T-cell (primary cell): ENCODE data around the gene ABCA13. TPM values are rescaled to one million over a fixed set of nuclear protein-coding genes. Genes with fewer than 3 reads are reported as not detected.

Source experiments
- ATAC-seq, 4 experiments: fragments of 200-7000 bp in 3 of 4; fragments of 150-1000 bp in 1 of 4; cut with Tn5 transposase; replicated peaks in 1 of 4; 1 replicate in 3 of 4; 2 replicates in 1 of 4; pipeline ENCODE4 v1.10.0; 2021; ENCODE audit warnings: moderate library complexity in 3 of 4, mild to moderate bottlenecking in 2 of 4, moderate number of reproducible peaks in 1 of 4
- CTCF ChIA-PET, 2 donors: fragments of 300-600 bp; sonication (Branson Sonifier 250); formaldehyde crosslinking; loops; one replicate each; lab custom pipeline; 2022; ENCODE audit warnings: antibody characterized with exemption in 2 of 2; lab: Charles Lee
- POLR2A ChIA-PET, 2 donors: fragments of 300-600 bp; sonication (Branson Sonifier 250); formaldehyde crosslinking; loops; one replicate each; lab custom pipeline; 2022; ENCODE audit warnings: antibody characterized with exemption in 2 of 2; lab: Charles Lee
- DNase-seq, 35 experiments: peaks; one replicate each; pipeline versions ENCODE4 v3.0.0 to v3.0.0-alpha.2; 2013 to 2023
- H3K27ac ChIP-seq: one replicate; pipeline ENCODE4 v1.5.1; 2013; ENCODE audit warnings: low read length
- H3K27me3 ChIP-seq, 2 experiments: replicated peaks in 1 of 2; 1 replicate in 1 of 2; 2 replicates in 1 of 2; pipeline versions ENCODE4 v1.6.1 to v1.7.0; 2013; ENCODE audit warnings: low read length in 1 of 2, mixed read lengths in 1 of 2; ENCODE audit not compliant: control insufficient read depth in 2 of 2, insufficient read depth in 2 of 2; ENCODE audit errors: extremely low read depth in 1 of 2
- H3K36me3 ChIP-seq, 2 donors: 1 replicate in 1 of 2; 2 replicates in 1 of 2; pipeline versions ENCODE4 v1.6.1 to v1.7.0; 2013; ENCODE audit warnings: low read length in 1 of 2; ENCODE audit not compliant: control insufficient read depth in 2 of 2, insufficient read depth in 1 of 2; ENCODE audit errors: extremely low read depth in 1 of 2
- H3K4me1 ChIP-seq, 2 experiments: 1 replicate in 1 of 2; 2 replicates in 1 of 2; pipeline versions ENCODE4 v1.6.1 to v1.7.0; 2013; ENCODE audit warnings: low read length in 2 of 2, mixed read lengths in 1 of 2; ENCODE audit not compliant: insufficient read depth in 2 of 2, control insufficient read depth in 1 of 2; ENCODE audit errors: extremely low read depth in 1 of 2
- H3K4me3 ChIP-seq, 2 donors: 1 replicate in 1 of 2; 2 replicates in 1 of 2; pipeline versions ENCODE4 v1.5.1 to v1.7.0; 2013; ENCODE audit warnings: mild to moderate bottlenecking in 2 of 2, low read length in 1 of 2, moderate library complexity in 1 of 2; ENCODE audit not compliant: control insufficient read depth in 1 of 2; ENCODE audit errors: extremely low read depth in 1 of 2
- H3K9me3 ChIP-seq: 2 replicates; pipeline ENCODE4 v1.7.0; 2013
- H3K27ac Mint-ChIP-seq, 2 donors: one replicate each; pipeline ENCODE4 v1.8.0; 2020 to 2021; ENCODE audit warnings: mild to moderate bottlenecking in 2 of 2, mixed read lengths in 2 of 2
- H3K27me3 Mint-ChIP-seq, 2 donors: one replicate each; pipeline ENCODE4 v1.8.0; 2021 to 2022; ENCODE audit warnings: mixed read lengths in 2 of 2
- H3K36me3 Mint-ChIP-seq: one replicate; pipeline ENCODE4 v1.8.0; 2021; ENCODE audit warnings: mixed read lengths
- H3K4me1 Mint-ChIP-seq, 3 donors: one replicate each; pipeline ENCODE4 v1.8.0; 2020 to 2022; ENCODE audit warnings: mixed read lengths in 3 of 3, mild to moderate bottlenecking in 1 of 3
- H3K4me3 Mint-ChIP-seq, 3 donors: one replicate each; pipeline ENCODE4 v1.8.0; 2020 to 2022; ENCODE audit warnings: mild to moderate bottlenecking in 3 of 3, mixed read lengths in 3 of 3, moderate library complexity in 3 of 3
- H3K9me3 Mint-ChIP-seq, 3 donors: one replicate each; pipeline ENCODE4 v1.8.0; 2020 to 2022; ENCODE audit warnings: mixed read lengths in 3 of 3
- WGBS: methylation state at CpG from one replicate; pipeline ENCODE4 v1.1.5; 2013; ENCODE audit warnings: missing lambda C conversion rate; ENCODE audit not compliant: insufficient coverage; 5-methylcytosine and 5-hydroxymethylcytosine counted together
- total RNA-seq, 35 experiments: library from RNA in 6 of 35; stranded (reverse) in 6 of 35; fragments of 120-200 nt in 1 of 35; gene quantifications; one replicate each; pipeline versions ENCODE4 v1.2.1 to v1.2.4 and lab custom pipeline; 2013 to 2026

Gene ABCA13
- total RNA-seq, 5 donors from 2014 or later (not counting 1 experiment from before 2014, with no cell fraction given) = 0.22 TPM; not detected in 4

DNA sequence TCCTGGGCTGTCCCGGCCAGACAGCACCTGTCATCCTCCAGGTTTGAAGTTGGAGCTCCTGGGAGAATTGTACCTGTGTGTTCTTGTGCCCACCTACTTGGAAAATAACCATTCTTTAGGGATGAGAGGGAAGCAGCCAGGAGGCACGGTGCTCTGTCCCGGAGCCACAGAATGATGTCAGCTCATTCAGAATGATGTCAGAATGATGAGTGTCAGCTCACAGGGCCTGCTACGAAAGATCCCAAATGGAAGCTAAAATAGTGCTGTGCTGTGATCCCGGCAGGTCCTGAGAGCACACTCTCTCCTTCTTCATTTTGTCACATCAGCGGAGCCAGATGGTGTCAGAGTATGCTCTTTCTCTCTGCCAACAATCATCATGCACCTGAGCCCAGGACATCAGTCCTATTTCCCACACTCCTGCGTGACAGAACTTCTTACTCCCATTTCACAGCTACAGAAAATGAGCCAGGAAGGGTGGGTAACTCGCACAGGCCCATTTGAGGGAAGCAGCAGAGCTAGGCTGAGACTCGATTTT is 8.3 kb downstream of the ABCA13 start:
- Mint-ChIP-seq H3K4me1 (peaks cover 3 to 6% (median 3%) of the 10 kb centered on the region in 3 donors), H3K4me3 (no peak overlapping the region), H3K36me3 (no peaks in the 10 kb centered on the region), H3K27me3 (peaks cover 0 to 2% of the 10 kb centered on the region in 2 donors), H3K27ac (no peak overlapping the region), H3K9me3 (no peaks in the 10 kb centered on the region)
- 94% methylated on average over 7 of the region's 9 CpGs for WGBS
- DNase-seq = no peak
- Histone ChIP-seq H3K27ac (no peak overlapping the region), H3K27me3 (no peaks in the 10 kb centered on the region), H3K4me1 (no peaks in the 10 kb centered on the region), H3K9me3 (no peaks in the 10 kb centered on the region), H3K4me3 (no peak overlapping the region), H3K36me3 (no peaks in the 10 kb centered on the region)
- CTCF ChIA-PET = no interaction called here
- POLR2A ChIA-PET = no interaction called here
- ATAC-seq = no peak

- Mint-ChIP-seq H3K9me3 (no peaks in the 10 kb centered on the region), H3K27ac (no peak overlapping the region), H3K27me3 (peaks cover 0 to 2% of the 10 kb centered on the region in 2 donors), H3K4me1 (peaks cover 3 to 6% (median 3%) of the 10 kb centered on the region in 3 donors), H3K4me3 (no peak overlapping the region), H3K36me3 (no peaks in the 10 kb centered on the region)
- ChIA-PET CTCF (no interaction called here), POLR2A (no interaction called here)
- no peak overlapping the region for H3K4me3 ChIP-seq
- 100% methylated on average over 2 of the region's 6 CpGs for WGBS
- H3K4me1 ChIP-seq = no peaks in the 10 kb centered on the region
- no peaks in the 10 kb centered on the region for H3K9me3 ChIP-seq
- H3K36me3 ChIP-seq = no peaks in the 10 kb centered on the region
- no peak for DNase-seq
- no peaks in the 10 kb centered on the region for H3K27me3 ChIP-seq
- ATAC-seq = no peak
- no peak overlapping the region for H3K27ac ChIP-seq
Observed at GRCh38 chr7:48180981-48181380, 9.7 kb downstream of the ABCA13 start.

GRCh38 chr7:48182718-48183369 is 11.6 kb downstream of the ABCA13 start:
- H3K27me3 Mint-ChIP-seq = peaks cover 0 to 1% of the 10 kb centered on the region in 2 donors
- Histone ChIP-seq H3K36me3 (no peaks in the 10 kb centered on the region), H3K27ac (no peak overlapping the region), H3K4me3 (no peak overlapping the region), H3K9me3 (no peaks in the 10 kb centered on the region), H3K27me3 (no peaks in the 10 kb centered on the region), H3K4me1 (no peaks in the 10 kb centered on the region)
- ChIA-PET CTCF (interaction anchor here in 1 of 2 donors (0.5 kb wide), 1 partner anchor 190 kb away, joined by 3 read pairs; no protein-coding TSS in a partner anchor), POLR2A (interaction anchor here in 1 of 2 donors (0.6 kb wide), 1 partner anchor 378 kb away, joined by 3 read pairs; no protein-coding TSS in a partner anchor)
- H3K9me3 Mint-ChIP-seq = peaks cover 0 to 8% (median 2%) of the 10 kb centered on the region in 3 donors
- H3K36me3 Mint-ChIP-seq = no peaks in the 10 kb centered on the region
- WGBS = no CpG with 5 or more reads among the region's 3 CpGs
- peaks cover 3 to 6% (median 3%) of the 10 kb centered on the region in 3 donors for H3K4me1 Mint-ChIP-seq
- no peak overlapping the region for H3K4me3 Mint-ChIP-seq
- H3K27ac Mint-ChIP-seq = no peak overlapping the region
- DNase-seq (no peak), ATAC-seq (no peak)

GRCh38 chr7:48183370-48183743 is 12.1 kb downstream of the ABCA13 start:
- Mint-ChIP-seq H3K9me3 (peaks cover 0 to 12% (median 3%) of the 10 kb centered on the region in 3 donors), H3K27me3 (peaks cover 2 to 6% of the 10 kb centered on the region in 2 donors), H3K36me3 (no peaks in the 10 kb centered on the region), H3K27ac (no peak overlapping the region), H3K4me3 (no peak overlapping the region), H3K4me1 (peaks cover 3 to 6% (median 3%) of the 10 kb centered on the region in 3 donors)
- no peaks in the 10 kb centered on the region for H3K4me1 ChIP-seq
- H3K9me3 ChIP-seq = no peaks in the 10 kb centered on the region
- ATAC-seq = no peak
- WGBS = 83% methylated on average over 5 of the region's 5 CpGs
- no peaks in the 10 kb centered on the region for H3K27me3 ChIP-seq
- no peak overlapping the region for H3K27ac ChIP-seq
- H3K4me3 ChIP-seq = no peak overlapping the region
- CTCF ChIA-PET = no interaction called here
- POLR2A ChIA-PET = interaction anchor here in 1 of 2 donors (0.6 kb wide), 1 partner anchor 378 kb away, joined by 3 read pairs; no protein-coding TSS in a partner anchor
- H3K36me3 ChIP-seq = no peaks in the 10 kb centered on the region
- DNase-seq = no peak

DNA sequence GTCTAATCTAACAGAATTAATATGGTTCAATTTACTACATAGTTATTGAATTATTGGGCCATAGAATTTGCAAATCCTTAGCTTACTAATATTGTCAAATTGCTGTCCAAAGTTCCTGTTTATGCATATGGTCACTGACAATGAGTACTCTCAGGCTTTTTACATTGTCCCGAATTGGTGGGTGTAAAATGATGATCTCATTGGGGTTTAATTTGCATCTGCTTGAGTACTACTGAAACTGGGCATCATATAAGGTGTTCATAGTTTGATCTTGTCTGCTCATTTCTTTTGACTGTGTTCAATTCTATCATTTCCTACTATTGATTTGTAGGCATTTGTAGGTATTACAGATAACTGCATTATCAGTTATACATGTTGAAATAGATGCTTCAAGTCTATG is 12.7 kb downstream of the ABCA13 start:
- H3K4me1 ChIP-seq = no peaks in the 10 kb centered on the region
- H3K27me3 ChIP-seq = no peaks in the 10 kb centered on the region
- H3K9me3 ChIP-seq = no peaks in the 10 kb centered on the region
- no peak overlapping the region for H3K4me3 ChIP-seq
- Mint-ChIP-seq H3K27ac (no peak overlapping the region), H3K4me3 (no peak overlapping the region), H3K9me3 (peaks cover 0 to 12% (median 3%) of the 10 kb centered on the region in 3 donors), H3K27me3 (peaks cover 8 to 12% of the 10 kb centered on the region in 2 donors), H3K36me3 (no peaks in the 10 kb centered on the region), H3K4me1 (peaks cover 3 to 6% (median 3%) of the 10 kb centered on the region in 3 donors)
- ATAC-seq (no peak), DNase-seq (no peak)
- H3K27ac ChIP-seq = no peak overlapping the region
- ChIA-PET CTCF (no interaction called here), POLR2A (interaction anchor here in 1 of 2 donors (0.6 kb wide), 1 partner anchor 1334 kb away, joined by 3 read pairs; no protein-coding TSS in a partner anchor)
- 67% methylated on average over 1 of the region's 1 CpG for WGBS
- no peaks in the 10 kb centered on the region for H3K36me3 ChIP-seq

- Mint-ChIP-seq H3K4me3 (no peak overlapping the region), H3K27ac (no peak overlapping the region), H3K27me3 (peaks cover 9 to 15% of the 10 kb centered on the region in 2 donors), H3K4me1 (no peaks in the 10 kb centered on the region), H3K36me3 (no peaks in the 10 kb centered on the region), H3K9me3 (peaks cover 0 to 12% (median 3%) of the 10 kb centered on the region in 3 donors)
- H3K9me3 ChIP-seq = no peaks in the 10 kb centered on the region
- POLR2A ChIA-PET = no interaction called here
- H3K27me3 ChIP-seq = no peaks in the 10 kb centered on the region
- no peaks in the 10 kb centered on the region for H3K36me3 ChIP-seq
- H3K27ac ChIP-seq = no peak overlapping the region
- H3K4me3 ChIP-seq = no peak overlapping the region
- CTCF ChIA-PET = no interaction called here
- DNase-seq (no peak), ATAC-seq (no peak)
- H3K4me1 ChIP-seq = no peaks in the 10 kb centered on the region
- 87% methylated on average over 6 of the region's 12 CpGs for WGBS
Observed at GRCh38 chr7:48188776-48189520, 17.7 kb downstream of the ABCA13 start.
